ENCODE measurements around the gene SYN1. TPM values are rescaled to one million over a fixed set of nuclear protein-coding genes. Genes with fewer than 3 reads are reported as not detected.

The SYN1 gene
- total RNA-seq, 1 experiment from 2014 or later: 11.7 TPM

- no CpG with 5 or more reads among the region's 1 CpG for WGBS (ENCODE audit: extremely low coverage, insufficient read length, low lambda C conversion rate)
- H3K4ac ChIP-seq (ENCODE audit: low read depth, low read length): no peak overlapping the region
- no peak overlapping the region for H2BK12ac ChIP-seq (ENCODE audit: insufficient read length, low read depth, low read length)
- no peaks in the 10 kb centered on the region for H3K23me2 ChIP-seq (ENCODE audit: insufficient read length, low read depth, low read length, poor library complexity, severe bottlenecking)
- no peak overlapping the region for H3K9ac ChIP-seq (ENCODE audit: extremely low read depth, insufficient read length, low read length)
- H3K14ac ChIP-seq (ENCODE audit: insufficient read depth, low read length): no peak overlapping the region
- H2AFZ ChIP-seq (ENCODE audit: low read length): no peak overlapping the region
- no peak overlapping the region for H3K56ac ChIP-seq (ENCODE audit: insufficient read length, low read depth, low read length)
- no peak overlapping the region for H3T11ph ChIP-seq (ENCODE audit: low read length)
- H3K27me3 ChIP-seq (ENCODE audit: insufficient read depth, low read length): no peaks in the 10 kb centered on the region
- H3K18ac ChIP-seq (ENCODE audit: insufficient read length, low read depth, low read length): no peak overlapping the region
- no peak overlapping the region for H2BK5ac ChIP-seq (ENCODE audit: insufficient read length, low read length)
- H3K9me3 ChIP-seq (ENCODE audit: control insufficient read depth, low read depth, low read length): peaks cover 54% of the 10 kb centered on the region
- no peak overlapping the region for H2BK20ac ChIP-seq (ENCODE audit: low read depth, low read length, poor library complexity, severe bottlenecking)
- H4K20me1 ChIP-seq (ENCODE audit: control insufficient read depth, insufficient read depth, insufficient read length): no peaks in the 10 kb centered on the region
- Mint-ChIP-seq H3K27me3 (ENCODE audit: low read depth) (no peaks in the 10 kb centered on the region; the same call in 1 of the 2 replicates), H3K4me3 (no peak overlapping the region), H3K4me1 (peaks cover 8 to 17% of the 10 kb centered on the region in 2 experiments), H3K9me3 (peaks cover 58 to 67% of the 10 kb centered on the region in 2 experiments), H3K36me3 (ENCODE audit: insufficient read depth in 1 of 3, low read depth in 3 of 3) (peaks cover 0 to 13% (median 9%) of the 10 kb centered on the region in 3 experiments; a peak in 3 of 7 replicates), H3K27ac (0 out of 7 replicates have a peak overlapping the region, but pooled peaks of 1 of the 3 experiments have one; percentile 48)
- no peak overlapping the region for H3K27ac ChIP-seq (ENCODE audit: insufficient read length, low read depth, low read length)
- no peak overlapping the region for H4K91ac ChIP-seq (ENCODE audit: insufficient read length, low read depth, low read length)
- H4K8ac ChIP-seq (replicated peaks; ENCODE audit: insufficient read length, low read depth, low read length): no peak overlapping the region
- H2BK120ac ChIP-seq (ENCODE audit: low read depth, low read length, poor library complexity, severe bottlenecking): no peak overlapping the region
- DNase-seq: peak; percentile 38
- TF ChIP-seq CTCF (conservative IDR thresholded peaks at IDR 0.05): peak; percentile 43; the same call in 2 of the 3 replicates
- H3K79me1 ChIP-seq (ENCODE audit: insufficient read depth, low read depth, low read length, poor library complexity, severe bottlenecking): no peaks in the 10 kb centered on the region
- H3K23ac ChIP-seq (ENCODE audit: insufficient read length, low read depth, low read length): no peak overlapping the region
- no peak overlapping the region for H2BK15ac ChIP-seq (ENCODE audit: low read depth, low read length)
- no peaks in the 10 kb centered on the region for H3K79me2 ChIP-seq (ENCODE audit: insufficient read depth, low read length)
- no peak overlapping the region for H2AK5ac ChIP-seq (ENCODE audit: insufficient read length, low read length)
- peaks cover 4% of the 10 kb centered on the region; the same call in 1 of the 2 replicates for H3K4me1 ChIP-seq (ENCODE audit: insufficient read depth, low read length)
- no peak overlapping the region for H3K4me2 ChIP-seq (ENCODE audit: insufficient read depth, insufficient read length, low read length)
- no peak overlapping the region for H4K5ac ChIP-seq (ENCODE audit: insufficient read length, low read depth, low read length)
Observed at GRCh38 chrX:47628982-47629381, 9.3 kb upstream of the SYN1 start.
